AG04450 (cell line): ENCODE measurements around the gene TLX2. TPM values are rescaled to one million over a fixed set of nuclear protein-coding genes. Genes with fewer than 3 reads are reported as not detected.

ENCODE experiments used
- CTCF ChIA-PET: fragments of 300-600, 350-600 bp; formaldehyde crosslinking; extraction: SDS; loops from one replicate; lab custom pipeline; 2022; ENCODE audit warnings: antibody characterized with exemption, inconsistent platforms; lab: Charles Lee
- POLR2A ChIA-PET: fragments of 350-600 bp; formaldehyde crosslinking; extraction: SDS; loops from one replicate; lab custom pipeline; 2021; ENCODE audit warnings: antibody characterized with exemption, inconsistent platforms; lab: Yijun Ruan, JAX
- DNase-seq: peaks from one replicate; pipeline ENCODE4 v3.0.0-alpha.2; 2011; ENCODE audit warnings: low read depth, low spot score
- H3K27ac ChIP-seq: one replicate; pipeline ENCODE4 v1.5.1; 2012; ENCODE audit warnings: low read depth, low read length, control low read depth
- H3K27me3 ChIP-seq: one replicate; pipeline ENCODE4 v1.6.0; 2012; ENCODE audit warnings: low read length; ENCODE audit not compliant: control insufficient read depth, insufficient read depth
- H3K4me3 ChIP-seq: 2 replicates; pipeline ENCODE4 v1.5.1; 2011; ENCODE audit warnings: mild to moderate bottlenecking, low read depth, low read length, control low read depth
- H3K9me3 ChIP-seq: 2 replicates; pipeline ENCODE4 v1.5.1; 2012; ENCODE audit warnings: low read length; ENCODE audit not compliant: control insufficient read depth, insufficient read depth
- CTCF ChIP-seq: IDR thresholded peaks from 2 replicates; pipeline ENCODE4 v1.5.1; 2011; ENCODE audit warnings: low read depth, low read length, control low read depth, inconsistent platforms
- polyA plus RNA-seq: library from polyadenylated mRNA; depleted of rRNA; stranded (reverse); fragments of >200 nt; gene quantifications from 2 replicates; pipeline ENCODE4 v1.2.3, GENCODE V29; 2011

The TLX2 gene
- polyA plus RNA-seq, 1 experiment: not detected

DNA sequence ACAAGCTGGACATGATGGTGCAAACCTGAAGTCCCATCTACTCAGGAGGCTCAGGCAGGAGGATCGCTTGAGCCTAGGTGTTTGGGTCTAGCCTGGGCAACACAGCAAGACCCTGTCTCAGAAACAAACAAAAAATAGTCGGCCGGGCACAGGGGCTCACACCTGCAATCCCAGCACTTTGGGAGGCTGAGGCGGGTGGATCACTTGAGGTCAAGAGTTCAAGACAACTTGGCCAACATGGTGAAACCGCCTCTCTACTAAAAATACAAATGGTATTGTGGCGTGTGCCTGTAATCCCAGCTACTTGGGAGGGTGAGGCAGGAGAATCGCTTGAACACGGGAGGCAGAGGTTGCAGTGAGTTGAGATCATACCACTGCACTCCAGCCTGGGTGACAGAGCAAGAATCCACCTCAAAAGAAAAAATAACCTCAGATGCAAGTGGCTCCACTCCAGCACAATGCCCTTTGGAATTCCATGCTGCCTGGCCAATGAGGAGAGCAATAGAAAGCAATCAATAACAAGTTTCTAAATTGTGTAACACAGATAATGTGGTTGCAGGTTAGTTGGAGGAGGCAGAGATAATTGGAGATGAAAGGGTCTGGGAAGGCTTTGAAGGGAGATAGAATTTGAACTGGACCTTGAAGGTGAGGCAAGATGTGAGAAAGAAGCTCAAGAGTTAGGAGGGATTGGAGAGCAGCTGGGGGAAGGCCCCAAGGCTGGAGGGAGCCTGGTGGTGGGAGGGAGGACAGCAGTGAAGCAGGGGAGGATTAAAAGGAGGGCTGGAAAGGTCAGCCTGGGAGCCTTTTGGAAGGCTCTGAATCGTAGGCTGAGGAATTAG is 25.4 kb upstream of the TLX2 start:
- Histone ChIP-seq H3K9me3 (no peaks in the 10 kb centered on the region), H3K27me3 (no peaks in the 10 kb centered on the region), H3K4me3 (no peak overlapping the region), H3K27ac (no peak overlapping the region)
- no peak for DNase-seq
- POLR2A ChIA-PET: interaction anchor here (1.0 kb wide), 1 partner anchor 15 kb away, joined by 3 read pairs; no protein-coding TSS in a partner anchor
- TF ChIP-seq CTCF: no peak
- CTCF ChIA-PET: interaction anchor here (12.6 kb wide), 1 partner anchor 98 kb away, joined by 174 read pairs; no protein-coding TSS in a partner anchor

GRCh38 chr2:74489906-74490305 is 24.3 kb upstream of the TLX2 start:
- CTCF ChIA-PET: interaction anchor here (12.6 kb wide), 1 partner anchor 97 kb away, joined by 174 read pairs; no protein-coding TSS in a partner anchor
- DNase-seq: no peak
- no peak for TF ChIP-seq CTCF
- Histone ChIP-seq H3K27ac (no peak overlapping the region), H3K27me3 (no peaks in the 10 kb centered on the region), H3K9me3 (no peaks in the 10 kb centered on the region), H3K4me3 (no peak overlapping the region)
- POLR2A ChIA-PET: no interaction called here

DNA sequence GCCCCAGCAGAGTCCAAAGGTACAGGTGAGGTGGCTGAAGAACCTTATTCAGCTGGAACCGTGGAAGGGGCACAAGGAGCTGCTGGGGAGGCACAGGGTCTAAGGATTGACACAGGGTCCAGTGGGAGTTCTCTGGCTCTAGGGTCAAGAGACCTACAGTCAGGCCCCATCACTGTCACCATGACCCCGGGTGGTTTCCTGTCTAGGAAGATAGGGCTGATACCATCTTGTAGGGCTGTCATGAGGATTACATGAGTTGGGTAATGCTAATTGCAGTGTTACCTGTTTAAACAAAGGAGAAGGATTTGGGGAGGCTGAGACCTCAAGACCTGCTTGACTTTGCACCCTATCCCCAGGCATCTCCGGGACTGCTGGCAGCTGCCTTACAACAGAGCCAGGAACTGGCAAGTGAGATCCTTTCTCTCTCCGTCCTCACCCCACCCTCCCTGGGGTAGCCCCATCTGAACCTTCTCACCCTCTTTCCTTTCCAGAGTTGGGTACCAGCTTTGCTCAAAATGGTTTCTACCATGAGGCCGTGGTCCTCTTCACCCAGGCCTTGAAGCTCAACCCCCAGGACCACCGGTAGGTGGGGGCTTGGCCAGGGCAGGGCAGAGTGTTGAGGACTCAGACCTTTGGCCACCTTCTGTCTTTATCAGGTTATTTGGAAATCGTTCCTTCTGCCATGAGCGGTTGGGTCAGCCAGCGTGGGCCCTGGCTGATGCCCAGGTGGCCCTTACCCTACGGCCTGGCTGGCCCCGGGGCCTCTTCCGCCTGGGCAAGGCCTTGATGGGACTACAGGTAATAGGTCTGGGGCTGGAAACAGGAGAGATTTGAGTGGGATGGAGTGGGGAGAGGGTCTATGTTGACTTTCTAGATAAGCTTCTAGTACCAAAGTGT is 22.4 kb upstream of the TLX2 start:
- Histone ChIP-seq H3K9me3 (no peaks in the 10 kb centered on the region), H3K27me3 (no peaks in the 10 kb centered on the region), H3K4me3 (no peak overlapping the region), H3K27ac (no peak overlapping the region)
- TF ChIP-seq CTCF: no peak
- DNase-seq: no peak
- ChIA-PET POLR2A (no interaction called here), CTCF (no interaction called here)

- CTCF ChIA-PET: interaction anchor here (1.3 kb wide), 1 partner anchor 96 kb away, joined by 4 read pairs; no protein-coding TSS in a partner anchor
- no peak overlapping the region for H3K4me3 ChIP-seq
- no peak for TF ChIP-seq CTCF
- DNase-seq: no peak
- no peaks in the 10 kb centered on the region for H3K9me3 ChIP-seq
- POLR2A ChIA-PET: no interaction called here
- H3K27ac ChIP-seq: no peak overlapping the region
- peaks cover 11% of the 10 kb centered on the region for H3K27me3 ChIP-seq
Observed at GRCh38 chr2:74493546-74493945, 20.7 kb upstream of the TLX2 start.
